H1 (cell line): ENCODE measurements around the gene RNU6-1. TPM values are rescaled to one million over a fixed set of nuclear protein-coding genes. Genes with fewer than 3 reads are reported as not detected.

Experiments
- CTCF ChIA-PET: fragments of 300-600 bp; sonication (Branson Sonifier 250); formaldehyde crosslinking; loops from one replicate; lab custom pipeline; 2021; ENCODE audit not compliant: partially characterized antibody; lab: Charles Lee
- POLR2A ChIA-PET: fragments of 300-600 bp; sonication (Branson Sonifier 250); formaldehyde crosslinking; loops from one replicate; lab custom pipeline; 2021; ENCODE audit warnings: inconsistent platforms; ENCODE audit not compliant: partially characterized antibody; lab: Charles Lee
- DNase-seq, 2 experiments: peaks; one replicate each; pipeline versions ENCODE4 v3.0.0 to v3.0.0-alpha.2; 2010 to 2022; ENCODE audit warnings: low spot score in 2 of 2, low read depth in 1 of 2, mixed read lengths in 1 of 2
- FAIRE-seq: peaks from 2 replicates; lab custom pipeline; 2011; peaks lifted over from hg19 to GRCh38; lab: Jason Lieb, UNC
- H2AFZ ChIP-seq: 2 replicates; pipeline ENCODE4 v1.8.1; 2012; ENCODE audit warnings: low read length, inconsistent platforms
- H2AK5ac ChIP-seq: 2 replicates; pipeline ENCODE4 v1.6.1; 2013; ENCODE audit warnings: low read depth, low read length
- H2BK120ac ChIP-seq: replicated peaks from 2 replicates; pipeline ENCODE3; 2013; ENCODE audit warnings: low read depth, low read length, inconsistent platforms
- H2BK12ac ChIP-seq: 2 replicates; pipeline ENCODE4 v1.6.1; 2013; ENCODE audit warnings: low read depth, low read length
- H2BK15ac ChIP-seq: 2 replicates; pipeline ENCODE4 v1.6.1; 2013; ENCODE audit warnings: low read length
- H2BK20ac ChIP-seq: 2 replicates; pipeline ENCODE4 v1.6.1; 2013; ENCODE audit warnings: low read length
- H2BK5ac ChIP-seq: 2 replicates; pipeline ENCODE4 v1.6.1; 2013; ENCODE audit warnings: low read depth, low read length
- H3K14ac ChIP-seq: 2 replicates; pipeline ENCODE4 v1.6.1; 2013; ENCODE audit warnings: inconsistent platforms; ENCODE audit not compliant: insufficient read length
- H3K18ac ChIP-seq: 2 replicates; pipeline ENCODE4 v1.6.1; 2013; ENCODE audit warnings: low read length; ENCODE audit errors: extremely low read depth
- H3K23ac ChIP-seq: 2 replicates; pipeline ENCODE4 v1.6.1; 2013; ENCODE audit warnings: inconsistent platforms; ENCODE audit not compliant: insufficient read length
- H3K23me2 ChIP-seq: 2 replicates; pipeline ENCODE4 v1.6.1; 2013; ENCODE audit warnings: low read depth, low read length
- H3K27ac ChIP-seq: 2 replicates; pipeline ENCODE4 v1.6.1; 2011; ENCODE audit warnings: low read depth, low read length, inconsistent platforms
- H3K27me3 ChIP-seq, 4 experiments: replicated peaks in 1 of 4; 1 replicate in 1 of 4; 2 replicates in 3 of 4; pipeline versions ENCODE4 v1.6.1 to v1.8.1; 2011 to 2013; ENCODE audit warnings: low read length in 3 of 4, mild to moderate bottlenecking in 3 of 4, inconsistent platforms in 2 of 4, mixed read lengths in 2 of 4, moderate library complexity in 1 of 4; ENCODE audit not compliant: control insufficient read depth in 3 of 4, insufficient read depth in 3 of 4; ENCODE audit errors: extremely low read depth in 1 of 4
- H3K36me3 ChIP-seq, 4 experiments: 2 replicates each; pipeline versions ENCODE4 v1.6.1 to v1.8.1; 2011 to 2013; ENCODE audit warnings: mild to moderate bottlenecking in 4 of 4, low read length in 3 of 4, moderate library complexity in 2 of 4, control low read depth in 1 of 4, inconsistent platforms in 1 of 4; ENCODE audit not compliant: insufficient read depth in 4 of 4, control insufficient read depth in 2 of 4
- H3K4ac ChIP-seq: replicated peaks from 2 replicates; pipeline ENCODE3; 2013; ENCODE audit warnings: low read length, low read depth, mixed read lengths, inconsistent platforms; ENCODE audit not compliant: insufficient read length
- H3K4me1 ChIP-seq, 4 experiments: replicated peaks in 1 of 4; 1 replicate in 1 of 4; 2 replicates in 3 of 4; pipeline versions ENCODE4 v1.6.1 to v1.8.1; 2011 to 2013; ENCODE audit warnings: low read length in 3 of 4, inconsistent platforms in 2 of 4, mixed read lengths in 1 of 4; ENCODE audit not compliant: insufficient read depth in 4 of 4, control insufficient read depth in 3 of 4
- H3K4me2 ChIP-seq, 2 experiments: 2 replicates each; pipeline versions ENCODE4 v1.6.1 to v1.8.1; 2011 to 2013; ENCODE audit warnings: low read depth in 2 of 2, low read length in 2 of 2, control low read depth in 1 of 2, inconsistent platforms in 1 of 2, mild to moderate bottlenecking in 1 of 2; ENCODE audit not compliant: insufficient read depth in 1 of 2
- H3K4me3 ChIP-seq, 4 experiments: fragments of 200-600, 300-600 bp in 1 of 4; sonication (generic), shearing (Covaris generic), sonication (Bioruptor Twin) in 1 of 4; 2 replicates each; pipeline versions ENCODE4 v1.5.1 to v1.8.1; 2011 to 2016; ENCODE audit warnings: low read length in 4 of 4, low read depth in 3 of 4, control low read depth in 2 of 4, inconsistent platforms in 2 of 4, mild to moderate bottlenecking in 2 of 4, mixed read lengths in 1 of 4, moderate library complexity in 1 of 4; ENCODE audit not compliant: insufficient read depth in 2 of 4; ENCODE audit errors: extremely low read depth in 1 of 4
- H3K56ac ChIP-seq: replicated peaks from 2 replicates; pipeline ENCODE3; 2013; ENCODE audit warnings: low read depth, mild to moderate bottlenecking, mixed read lengths, low read length, inconsistent platforms; ENCODE audit not compliant: insufficient read length
- H3K79me1 ChIP-seq: 2 replicates; pipeline ENCODE4 v1.6.1; 2013; ENCODE audit warnings: low read depth, low read length, control low read depth
- H3K79me2 ChIP-seq, 2 experiments: 2 replicates each; pipeline versions ENCODE4 v1.6.1 to v1.8.1; 2012 to 2013; ENCODE audit warnings: low read length in 2 of 2, mild to moderate bottlenecking in 2 of 2, inconsistent platforms in 1 of 2; ENCODE audit not compliant: insufficient read depth in 2 of 2, control insufficient read depth in 1 of 2
- H3K9ac ChIP-seq, 4 experiments: replicated peaks in 1 of 4; 1 replicate in 1 of 4; 2 replicates in 3 of 4; pipeline versions ENCODE4 v1.6.1 to v1.8.1; 2011 to 2013; ENCODE audit warnings: low read depth in 3 of 4, low read length in 3 of 4, control low read depth in 2 of 4, mild to moderate bottlenecking in 2 of 4, moderate library complexity in 2 of 4, inconsistent platforms in 1 of 4; ENCODE audit errors: extremely low read depth in 1 of 4
- H3K9me3 ChIP-seq, 2 experiments: 2 replicates each; pipeline versions ENCODE4 v1.6.1 to v1.8.1; 2012 to 2013; ENCODE audit warnings: mild to moderate bottlenecking in 2 of 2, moderate library complexity in 2 of 2, control low read depth in 1 of 2, inconsistent platforms in 1 of 2, low read depth in 1 of 2, low read length in 1 of 2, mixed read lengths in 1 of 2; ENCODE audit not compliant: insufficient read depth in 2 of 2
- H4K20me1 ChIP-seq, 2 experiments: replicated peaks in 1 of 2; 2 replicates each; pipeline versions ENCODE3 to v1.8.1; 2011 to 2013; ENCODE audit warnings: inconsistent platforms in 2 of 2, low read length in 2 of 2, mild to moderate bottlenecking in 1 of 2; ENCODE audit not compliant: insufficient read depth in 2 of 2, control insufficient read depth in 1 of 2
- H4K5ac ChIP-seq: 2 replicates; pipeline ENCODE4 v1.6.1; 2013; ENCODE audit warnings: low read length, low read depth, mixed read lengths, inconsistent platforms; ENCODE audit not compliant: insufficient read length
- H4K8ac ChIP-seq: 2 replicates; pipeline ENCODE4 v1.8.0; 2013; ENCODE audit warnings: mild to moderate bottlenecking, moderate library complexity, low read length, inconsistent platforms; ENCODE audit not compliant: insufficient read depth; ENCODE audit errors: extremely low read depth
- H4K91ac ChIP-seq: replicated peaks from 2 replicates; pipeline ENCODE3; 2013; ENCODE audit warnings: low read length, mixed read lengths, inconsistent platforms; ENCODE audit not compliant: insufficient read length
- ATF3 ChIP-seq: IDR thresholded peaks from 2 replicates; pipeline ENCODE4 v1.6.1; 2011; ENCODE audit warnings: low read depth, mild to moderate bottlenecking, low read length; ENCODE audit not compliant: insufficient read depth
- BRCA1 ChIP-seq: IDR thresholded peaks from 2 replicates; pipeline ENCODE4 v1.6.1; 2012; ENCODE audit warnings: low read depth, low read length, improper control_type of control experiment
- CHD2 ChIP-seq: IDR thresholded peaks from 2 replicates; pipeline ENCODE4 v1.6.1; 2012; ENCODE audit warnings: low read length, improper control_type of control experiment
- CTCF ChIP-seq, 3 experiments: IDR thresholded peaks; 1 replicate in 2 of 3; 2 replicates in 1 of 3; pipeline versions ENCODE4 v1.5.1 to v1.6.1; 2011; ENCODE audit warnings: low read length in 3 of 3, mild to moderate bottlenecking in 3 of 3, inconsistent platforms in 2 of 3, low read depth in 1 of 3, moderate library complexity in 1 of 3; ENCODE audit not compliant: insufficient read depth in 1 of 3; ENCODE audit errors: control extremely low read depth in 1 of 3
- FOSL1 ChIP-seq: IDR thresholded peaks from 2 replicates; pipeline ENCODE4 v1.6.1; 2011; ENCODE audit warnings: mild to moderate bottlenecking, low read depth, low read length, moderate library complexity; ENCODE audit not compliant: insufficient read depth
- HDAC2 ChIP-seq, 2 experiments: fragments of 300-600 bp in 1 of 2; sonication (generic) in 1 of 2; IDR thresholded peaks; 2 replicates each; pipeline ENCODE4 v1.6.1; 2011 to 2012; ENCODE audit warnings: low read depth in 2 of 2, low read length in 2 of 2, mild to moderate bottlenecking in 2 of 2, moderate library complexity in 2 of 2, borderline replicate concordance in 1 of 2, inconsistent platforms in 1 of 2
- NRF1 ChIP-seq: IDR thresholded peaks from 2 replicates; pipeline ENCODE4 v1.6.1; 2011; ENCODE audit warnings: mild to moderate bottlenecking, low read depth, low read length, improper control_type of control experiment
- POLR2A ChIP-seq, 2 experiments: IDR thresholded peaks; 1 replicate in 1 of 2; 2 replicates in 1 of 2; pipeline ENCODE4 v1.6.1; 2011; ENCODE audit warnings: low read depth in 2 of 2, low read length in 2 of 2, mild to moderate bottlenecking in 2 of 2; ENCODE audit errors: control extremely low read depth in 1 of 2
- SUZ12 ChIP-seq: fragments of 200-600 bp; sonication (generic); IDR thresholded peaks from 2 replicates; pipeline ENCODE4 v1.6.1; 2012; ENCODE audit warnings: mild to moderate bottlenecking, inconsistent platforms, low read length, moderate library complexity, mixed read lengths
- WGBS, 2 experiments: shearing (Covaris generic) in 1 of 2; methylation state at CpG; one replicate each; pipeline versions ENCODE4 v1.1.6 to v1.1.7; 2013 to 2015; ENCODE audit warnings: low lambda C conversion rate in 2 of 2, mixed read lengths in 2 of 2, inconsistent platforms in 1 of 2, low coverage in 1 of 2, missing lambda C conversion rate in 1 of 2; ENCODE audit not compliant: insufficient replicate concordance in 2 of 2, insufficient coverage in 1 of 2, insufficient read length in 1 of 2; ENCODE audit errors: extremely low coverage in 1 of 2, missing lambda C conversion rate in 1 of 2; 5-methylcytosine and 5-hydroxymethylcytosine counted together
- polyA plus RNA-seq, 7 experiments: library from polyadenylated mRNA; depleted of rRNA in 3 of 7; stranded (reverse) in 5 of 7; unstranded in 2 of 7; fragments of >200 nt in 5 of 7; fragments of 200-250 nt in 2 of 7; gene quantifications; 1 replicate in 5 of 7; 2 replicates in 1 of 7; 4 replicates in 1 of 7; pipeline versions ENCODE4 v1.2.1 to v1.2.3, GENCODE V29; 2011 to 2013; ENCODE audit warnings: missing spikeins in 2 of 7, mixed read lengths in 2 of 7
- total RNA-seq: library from RNA; stranded (reverse); fragmentation: NEBNext Ultra II Directional; extraction: Animal tissue kit (Norgen Biotek cat#: 25700); gene quantifications from 2 replicates; pipeline ENCODE4 v1.2.1, GENCODE V29; 2021

RNU6-1 gene
- total and polyA plus RNA-seq, 2 of the 8 experiments (the other 6 are each of a cell fraction or from before 2014, with no cell fraction given) = not detected

DNA sequence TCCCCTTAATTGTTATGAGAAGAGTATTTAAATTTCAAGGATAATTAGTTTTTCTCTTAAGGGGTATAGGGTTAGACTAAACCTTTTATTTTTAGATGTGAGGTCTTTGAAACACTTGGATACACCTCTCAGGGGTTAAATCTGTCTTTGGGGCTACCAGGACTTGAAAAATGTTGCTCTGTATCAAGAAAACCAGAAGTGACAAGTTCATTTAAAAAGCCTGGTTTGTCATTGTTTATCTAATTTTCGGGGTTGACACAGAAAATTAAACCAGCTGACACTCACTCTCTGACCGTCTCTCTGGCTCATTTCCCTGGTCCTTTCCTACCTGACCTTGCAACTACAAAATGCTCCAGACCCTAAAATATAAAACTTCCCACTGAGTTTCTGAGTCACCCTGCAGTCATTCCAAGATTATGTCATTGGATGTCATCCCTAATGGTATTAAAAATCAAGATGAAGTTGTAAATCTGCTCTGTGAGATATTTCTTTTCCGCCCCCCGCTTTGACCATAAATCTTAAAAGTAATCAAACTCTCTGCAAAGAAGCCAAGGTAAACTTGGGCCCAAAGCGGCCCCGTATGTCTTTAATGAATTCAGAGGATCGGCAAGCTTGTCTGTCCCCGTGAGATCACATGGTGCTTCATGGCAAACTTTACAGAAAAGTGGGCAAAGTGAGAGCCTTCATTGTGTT is 47.4 kb downstream of the RNU6-1 start:
- Histone ChIP-seq H2BK20ac (no peak overlapping the region), H3K23me2 (no peaks in the 10 kb centered on the region), H3K4me2 (peak overlapping the region in 1 of 2 experiments; percentile 5; a peak in 1 of 4 replicates), H3K36me3 (0 out of 8 replicates have a peak, but pooled peaks cover 0 to 6% (median 0%) of the 10 kb centered on the region in 4 experiments), H4K91ac (no peak overlapping the region), H4K8ac (no peak overlapping the region), H3K23ac (no peak overlapping the region), H3K9ac (no peak overlapping the region; a peak in 1 of 7 replicates), H2BK12ac (no peak overlapping the region), H3K27me3 (no peaks in the 10 kb centered on the region), H2BK120ac (no peak overlapping the region), H2AK5ac (no peak overlapping the region), H4K20me1 (no peaks in the 10 kb centered on the region), H3K4me1 (peaks cover 3 to 18% (median 8%) of the 10 kb centered on the region in 4 experiments; a peak in 6 of 7 replicates), H3K18ac (no peak overlapping the region), H3K27ac (no peak overlapping the region), H3K56ac (no peak overlapping the region), H3K9me3 (peaks cover 0 to 4% of the 10 kb centered on the region in 2 experiments; a peak in 1 of 4 replicates), H3K79me1 (no peaks in the 10 kb centered on the region), H2AFZ (no peak overlapping the region), H2BK5ac (no peak overlapping the region), H3K79me2 (no peaks in the 10 kb centered on the region), H4K5ac (no peak overlapping the region), H3K14ac (no peak overlapping the region), H3K4me3 (no peak overlapping the region), H2BK15ac (no peak overlapping the region), H3K4ac (no peak overlapping the region)
- no peak for TF ChIP-seq CTCF (IDR thresholded peaks at IDR 0.05; ENCODE audit: control extremely low read depth in 1 of 3, insufficient read depth in 1 of 3, low read depth in 1 of 3, low read length in 3 of 3)
- no peak for TF ChIP-seq CHD2
- no peak for TF ChIP-seq POLR2A (IDR thresholded peaks at IDR 0.05; ENCODE audit: control extremely low read depth in 1 of 2, low read depth in 2 of 2, low read length in 2 of 2)
- TF ChIP-seq BRCA1 = no peak
- TF ChIP-seq FOSL1 = no peak
- TF ChIP-seq SUZ12 = no peak
- no peak for TF ChIP-seq ATF3
- TF ChIP-seq NRF1 = no peak
- no peak for TF ChIP-seq HDAC2 (IDR thresholded peaks at IDR 0.05; ENCODE audit: borderline replicate concordance in 1 of 2, low read depth in 2 of 2, low read length in 2 of 2)
- ChIA-PET POLR2A (interaction anchor here (1.1 kb wide), 2 partner anchors 13 to 22 kb away, joined by 3 read pairs; no protein-coding TSS in a partner anchor), CTCF (interaction anchor here (1.2 kb wide), 1 partner anchor 56 kb away, joined by 3 read pairs; no protein-coding TSS in a partner anchor)
- no peak for DNase-seq
- WGBS, 2 experiments = 85% methylated on average over 8 of the region's 8 CpGs; no CpG with 5 or more reads in 1 of the 2 experiments
- no peak for FAIRE-seq
